ENCODE measurements around the gene ZDHHC7. TPM values are rescaled to one million over a fixed set of nuclear protein-coding genes. Genes with fewer than 3 reads are reported as not detected.

The ZDHHC7 gene
- total RNA-seq, 1 donor from 2014 or later: 17.1 TPM

DNA sequence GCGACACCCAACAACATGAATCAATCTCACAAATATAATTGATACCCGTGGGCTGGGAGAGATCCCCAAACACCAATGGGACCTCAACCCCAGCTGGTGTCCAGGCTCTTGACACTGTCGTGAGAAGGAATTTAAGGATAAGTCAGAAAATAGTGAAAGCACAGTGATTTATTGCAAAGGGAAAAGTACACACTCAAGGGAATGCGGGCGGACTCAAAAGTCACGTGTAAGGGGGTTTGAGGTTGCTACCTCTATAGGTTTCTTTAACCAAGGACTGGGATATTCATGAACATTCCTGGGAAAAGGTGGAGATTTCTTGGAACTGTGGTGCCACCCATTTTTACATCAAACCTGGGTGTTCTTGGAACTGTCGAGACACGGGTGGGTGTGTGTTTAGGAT lies 6.3 kb upstream of the ZDHHC7 start:
- ATAC-seq: no peak

DNA sequence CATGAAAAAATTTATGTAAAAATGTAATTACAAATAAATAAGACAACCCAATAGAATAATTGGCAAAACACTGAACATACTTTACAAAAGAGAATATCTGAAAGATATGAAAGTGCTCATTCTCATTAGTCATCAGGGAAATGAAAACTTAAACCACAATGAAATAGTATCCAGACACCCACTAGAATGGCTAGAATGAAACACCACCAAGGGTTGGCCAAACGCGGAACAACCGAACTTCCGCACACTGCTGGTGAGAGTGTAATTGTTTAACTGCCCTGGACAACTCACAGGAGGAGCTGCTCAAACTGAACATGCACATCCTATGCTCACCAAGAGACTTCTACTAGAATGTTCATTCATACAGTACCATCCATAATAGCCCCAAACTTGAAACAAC lies 5.8 kb upstream of the ZDHHC7 start:
- no peak for ATAC-seq

DNA sequence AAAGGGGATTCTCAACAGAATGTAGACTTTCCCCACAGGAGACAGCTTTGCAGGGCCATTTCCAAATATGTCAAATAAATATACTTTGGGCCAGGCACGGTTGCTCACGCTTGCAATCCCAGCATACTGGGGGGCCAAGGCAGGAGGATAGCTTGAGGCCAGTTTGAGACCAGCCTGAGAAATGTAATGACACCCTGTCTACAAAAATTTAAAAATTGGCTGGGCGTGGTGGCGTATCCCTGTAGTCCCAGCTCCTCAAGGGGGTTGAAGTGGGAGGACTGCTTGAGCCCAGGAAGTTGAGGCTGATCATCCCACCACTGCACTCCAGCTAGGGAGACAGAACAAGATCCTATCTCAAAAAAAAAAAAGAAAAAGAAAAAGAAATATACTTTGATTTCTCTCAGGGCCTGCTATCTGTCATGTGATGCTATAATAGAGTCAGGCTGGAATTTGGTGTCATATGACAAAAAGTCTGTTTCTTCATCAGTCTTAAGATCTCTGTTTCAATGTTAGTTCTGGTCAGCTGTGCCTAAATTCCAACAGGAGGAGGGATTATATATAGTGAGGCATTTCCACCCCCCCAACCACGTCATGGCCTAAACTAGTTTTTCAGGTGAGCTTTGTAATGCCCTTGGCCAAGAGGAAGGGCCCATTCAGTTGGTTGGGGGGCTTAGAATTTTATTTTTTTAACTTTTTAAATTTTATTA lies 4.3 kb upstream of the ZDHHC7 start:
- no peak for ATAC-seq

DNA sequence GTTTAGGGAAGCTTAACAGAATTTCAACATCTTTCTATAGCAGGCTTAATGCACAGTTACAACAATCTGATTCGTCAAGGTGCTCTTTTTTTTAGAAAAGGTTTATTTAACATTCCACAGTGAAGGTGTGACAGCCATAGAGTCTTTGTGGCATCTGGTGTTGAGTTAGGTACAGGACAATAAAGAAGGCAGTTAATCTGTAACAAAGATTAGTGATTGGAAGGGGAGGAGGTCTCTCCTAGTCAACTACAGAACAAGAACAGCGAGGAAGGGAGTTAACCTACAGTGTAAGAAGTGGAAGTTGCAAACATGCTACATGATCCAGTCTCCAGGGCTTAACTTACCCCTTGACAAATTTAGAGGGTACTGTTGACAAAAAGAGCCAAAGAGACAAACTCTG lies 3.0 kb upstream of the ZDHHC7 start:
- no peak for ATAC-seq

DNA sequence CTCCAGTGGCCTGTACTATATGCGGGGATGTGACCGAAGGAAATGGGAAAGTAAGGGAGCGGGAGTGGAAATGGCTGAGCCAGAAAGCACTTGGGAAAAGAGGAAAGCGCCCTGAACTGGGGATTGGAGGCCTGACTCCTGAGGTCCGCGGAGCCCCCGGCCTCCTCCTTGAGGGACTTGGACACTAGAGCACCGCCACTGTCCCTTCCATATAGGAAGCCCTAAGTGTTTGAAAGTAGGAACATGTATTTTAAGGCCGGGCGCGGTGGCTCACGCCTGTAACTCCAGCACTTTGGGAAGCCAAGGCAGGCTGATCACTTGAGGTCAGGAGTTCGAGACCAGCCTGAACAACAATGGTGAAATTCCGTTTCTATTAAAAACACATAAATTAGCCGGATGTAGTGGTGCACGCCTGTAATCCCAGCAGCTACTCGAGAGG lies 530 bp upstream of the ZDHHC7 start:
- ATAC-seq: peak; percentile 12

DNA sequence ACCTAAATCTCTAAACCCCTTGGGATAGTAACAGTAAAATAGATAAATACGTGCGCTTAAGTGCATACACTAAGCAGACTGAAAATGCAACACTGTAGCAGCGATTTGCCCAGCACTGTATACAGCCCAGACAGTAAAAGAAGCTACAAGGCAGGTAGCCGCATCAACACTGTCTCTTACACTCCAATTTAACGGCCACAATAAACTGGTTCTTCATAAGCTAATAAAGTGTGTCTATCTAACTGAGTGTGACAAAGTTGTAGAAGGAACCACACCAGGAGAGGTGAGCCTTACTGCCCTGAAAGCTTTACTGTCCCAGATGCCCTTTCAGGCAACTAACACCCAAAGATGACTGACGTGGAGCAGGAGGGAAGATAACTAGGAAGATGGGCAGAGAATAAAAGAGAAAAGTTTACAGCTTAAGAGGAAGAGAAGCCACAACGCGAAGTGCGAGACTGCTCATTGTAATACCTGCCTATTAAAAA lies 847 bp downstream of the ZDHHC7 start:
- peak; percentile 9 for ATAC-seq

DNA sequence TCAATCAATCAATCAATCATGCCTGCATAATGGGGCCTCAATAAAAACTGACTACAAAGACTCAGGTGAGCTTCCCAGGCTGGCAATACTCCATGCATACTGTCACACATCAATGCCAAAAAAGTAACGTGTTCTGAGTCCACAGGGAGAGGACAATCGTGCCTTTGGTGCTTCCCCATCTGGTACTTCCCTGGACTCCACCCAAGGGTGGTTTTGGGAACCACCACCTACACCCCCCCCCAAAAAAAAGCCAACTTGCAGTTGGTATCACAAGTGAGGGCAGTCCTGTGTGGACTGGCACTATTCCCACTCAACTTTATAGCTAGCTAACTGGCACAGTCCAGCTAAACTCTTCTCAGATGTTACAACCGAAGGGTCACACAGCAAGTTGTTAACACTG lies 3.1 kb downstream of the ZDHHC7 start:
- ATAC-seq: no peak

DNA sequence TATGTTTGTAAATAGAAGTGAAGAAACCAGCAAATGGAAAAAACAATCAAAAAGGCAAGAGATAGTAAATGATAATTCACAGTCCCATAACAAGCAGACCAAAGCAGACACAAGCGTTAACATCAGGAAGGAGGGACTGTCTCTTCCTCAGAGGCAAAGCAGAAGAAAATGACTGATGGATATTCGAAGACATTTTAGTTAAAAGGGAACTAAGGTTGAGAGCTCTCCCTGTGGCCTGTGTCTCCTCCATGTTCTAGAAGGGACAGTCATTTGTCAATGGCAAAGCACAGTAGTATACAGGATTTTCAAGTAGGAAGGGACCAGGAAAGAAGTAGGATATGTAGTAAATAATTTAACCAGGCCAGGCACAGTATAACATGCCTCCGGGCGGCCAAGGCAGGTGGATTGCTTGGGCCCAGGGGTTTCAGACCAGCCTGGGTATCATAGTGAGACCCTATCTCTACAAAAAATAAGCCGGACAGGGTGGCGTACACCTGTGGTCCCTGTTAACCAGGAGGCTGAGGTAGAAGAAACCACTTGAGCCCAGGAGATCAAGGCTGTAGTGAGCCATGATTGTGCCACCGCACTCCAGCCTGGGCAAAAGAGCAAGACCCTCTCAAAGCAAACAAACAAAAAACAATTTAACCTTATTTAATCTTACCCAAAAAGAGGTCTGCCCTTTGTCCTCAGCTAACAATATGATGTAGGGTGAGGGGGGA lies 3.7 kb downstream of the ZDHHC7 start:
- ATAC-seq: no peak

DNA sequence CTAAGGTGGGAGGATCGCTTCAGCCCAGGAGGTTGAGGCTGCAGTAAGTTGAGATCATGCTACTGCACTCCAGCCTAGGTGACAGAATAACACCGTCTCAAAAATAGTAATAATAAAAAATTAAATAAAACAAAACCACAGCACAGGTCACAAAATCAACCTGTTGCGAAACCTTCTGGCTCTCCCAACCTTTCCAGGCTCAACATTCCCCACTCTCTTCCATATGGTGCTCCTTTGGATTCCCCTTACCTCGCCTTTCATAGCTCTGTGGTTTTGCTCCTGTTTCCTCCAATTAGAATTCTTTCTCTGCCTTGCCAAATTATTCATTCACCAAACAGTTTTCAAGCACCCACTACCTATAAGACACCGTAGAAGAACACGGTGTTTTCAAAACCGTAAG lies 4.7 kb downstream of the ZDHHC7 start:
- no peak for ATAC-seq

DNA sequence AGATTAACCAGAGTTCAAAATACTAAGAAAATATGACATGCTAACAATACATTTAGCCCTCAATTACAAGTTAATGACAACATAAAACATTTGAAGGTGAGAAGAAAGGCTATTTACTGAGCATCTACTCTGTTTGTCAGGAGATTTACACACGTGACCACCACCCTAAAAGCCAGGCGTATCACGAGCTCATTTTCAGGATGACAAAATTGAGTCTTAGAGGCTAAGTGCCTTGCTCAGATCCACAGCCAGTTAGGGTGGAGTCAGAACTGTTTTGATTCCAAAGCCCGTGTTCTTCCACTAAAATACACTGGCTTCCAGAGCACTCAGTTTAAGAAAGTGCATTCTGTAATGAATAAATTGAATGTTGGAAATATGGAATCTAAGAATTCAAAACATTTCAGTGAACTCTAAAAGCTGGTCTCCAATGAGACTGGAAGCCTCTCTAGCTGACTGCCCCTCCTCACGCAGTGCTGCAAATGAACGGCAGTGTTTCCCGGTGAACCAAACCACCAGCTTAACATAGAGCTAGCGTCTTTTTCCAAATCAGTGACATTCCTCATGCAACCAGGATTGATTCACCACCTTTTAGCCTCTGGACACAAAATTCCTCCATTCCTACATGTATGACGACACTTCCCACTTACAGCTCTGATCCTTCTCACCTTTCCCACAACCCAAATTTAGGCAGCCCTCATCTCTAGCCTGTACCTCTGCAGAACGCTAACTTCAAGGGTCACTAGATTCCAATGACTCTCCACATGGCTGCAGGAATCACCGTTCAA lies 5.9 kb downstream of the ZDHHC7 start:
- no peak for ATAC-seq

DNA sequence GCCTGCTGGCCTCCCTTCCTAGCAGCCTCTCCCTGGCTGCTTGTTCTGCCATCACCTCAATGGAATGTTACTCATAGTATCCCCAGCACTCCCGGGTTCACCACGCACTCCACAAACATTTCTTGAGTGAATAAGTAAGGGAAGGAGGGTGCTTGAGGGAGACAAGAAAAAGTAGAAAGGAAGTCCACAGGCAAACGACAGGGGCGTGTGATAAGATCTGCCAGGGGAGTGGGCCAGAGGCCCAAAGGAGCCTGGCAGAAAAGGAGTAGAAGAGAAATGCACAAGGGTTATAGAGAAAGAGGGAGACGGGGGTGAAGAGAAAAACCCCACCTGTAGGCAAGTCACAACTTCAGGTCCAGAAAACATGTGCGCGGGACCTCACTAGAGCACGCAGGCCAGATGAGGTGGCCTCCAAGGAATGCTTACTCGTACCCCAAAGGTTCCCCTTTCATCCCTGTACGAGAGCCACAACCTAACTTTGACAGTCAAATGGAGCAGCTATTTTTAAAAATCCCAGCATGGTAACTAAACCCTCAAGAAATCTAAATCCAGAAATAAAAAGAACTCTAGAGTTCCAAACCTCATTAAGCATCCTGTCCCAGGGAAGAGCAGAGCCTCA lies 6.6 kb downstream of the ZDHHC7 start:
- ATAC-seq: peak; percentile 22

DNA sequence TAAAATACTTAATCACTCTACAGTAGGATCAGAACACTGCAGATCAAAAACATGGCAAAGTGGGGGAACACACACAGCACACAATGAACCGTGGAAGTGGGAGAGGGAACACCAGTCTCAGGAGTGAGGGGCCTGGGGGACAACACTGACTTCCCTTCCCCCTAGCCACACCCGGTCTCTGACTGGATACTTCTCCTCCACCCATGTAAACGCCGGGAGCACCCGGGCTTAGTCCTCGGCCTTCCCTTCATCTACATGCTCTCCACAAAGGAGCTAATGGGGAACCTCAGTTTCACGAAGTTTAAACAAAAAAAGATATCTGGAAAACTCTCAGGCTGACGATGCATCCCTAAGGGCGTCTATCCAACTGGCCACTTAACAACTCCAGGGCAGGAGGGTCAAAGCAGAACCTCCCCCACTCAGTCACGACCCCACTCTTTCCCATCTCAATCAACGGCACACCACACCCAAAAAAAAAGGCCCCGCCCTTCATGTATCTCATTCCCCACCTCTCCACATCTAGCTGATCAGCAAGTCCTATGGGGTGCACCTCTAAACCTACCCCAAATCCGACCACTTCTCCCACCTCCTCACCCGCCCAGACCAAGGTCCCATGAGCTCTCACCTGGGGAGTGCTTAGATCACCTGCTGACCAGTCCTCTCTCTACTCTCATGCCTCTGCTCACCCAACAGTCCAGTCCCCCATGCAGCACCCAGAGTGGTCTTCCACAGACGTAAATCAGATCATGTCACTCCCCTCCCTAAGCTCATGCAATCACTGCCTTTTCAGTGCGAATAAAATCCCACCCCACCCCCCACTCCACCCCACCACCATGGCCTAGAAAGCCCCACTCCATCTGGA lies 7.4 kb downstream of the ZDHHC7 start:
- ATAC-seq: no peak

DNA sequence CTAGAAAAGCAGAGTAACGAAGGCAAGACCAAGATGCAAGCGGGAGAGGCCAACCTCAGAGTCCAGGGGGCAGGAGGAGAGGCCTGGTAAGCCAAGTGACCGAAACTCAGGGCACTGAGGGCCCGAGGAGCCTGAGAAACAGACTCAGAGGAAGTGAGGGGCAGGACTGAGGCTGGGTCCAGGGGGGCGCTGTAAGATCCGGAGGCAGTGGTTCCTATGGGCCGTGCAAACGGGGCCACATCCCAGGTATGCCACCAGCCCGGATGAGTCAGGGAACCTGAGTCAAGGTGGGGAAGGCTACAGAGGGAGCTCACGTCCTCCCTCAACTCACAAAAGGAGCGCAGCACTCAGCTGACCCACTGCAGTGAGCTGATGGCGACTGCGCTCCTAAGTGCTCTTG lies 8.3 kb downstream of the ZDHHC7 start:
- no peak for ATAC-seq

DNA sequence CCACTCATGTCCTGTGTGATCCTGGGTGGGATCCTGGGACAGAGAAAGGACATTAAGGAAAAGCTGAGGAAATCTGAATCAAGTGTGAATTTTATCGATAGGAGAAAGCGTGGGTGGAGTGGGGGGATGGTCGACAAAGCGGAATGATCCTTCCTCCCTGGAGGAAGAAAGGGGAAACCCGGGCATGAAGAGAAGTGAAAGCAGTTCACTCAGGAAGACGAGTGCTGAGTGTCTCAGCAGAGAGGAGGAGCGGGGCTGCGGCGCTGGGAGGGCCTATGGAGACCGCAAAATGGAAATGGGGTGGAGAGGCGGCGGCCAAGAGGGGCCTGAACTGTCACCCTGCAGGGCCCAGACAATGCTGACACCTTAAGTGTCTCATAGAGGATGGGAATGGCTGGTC lies 8.7 kb downstream of the ZDHHC7 start:
- ATAC-seq: no peak

DNA sequence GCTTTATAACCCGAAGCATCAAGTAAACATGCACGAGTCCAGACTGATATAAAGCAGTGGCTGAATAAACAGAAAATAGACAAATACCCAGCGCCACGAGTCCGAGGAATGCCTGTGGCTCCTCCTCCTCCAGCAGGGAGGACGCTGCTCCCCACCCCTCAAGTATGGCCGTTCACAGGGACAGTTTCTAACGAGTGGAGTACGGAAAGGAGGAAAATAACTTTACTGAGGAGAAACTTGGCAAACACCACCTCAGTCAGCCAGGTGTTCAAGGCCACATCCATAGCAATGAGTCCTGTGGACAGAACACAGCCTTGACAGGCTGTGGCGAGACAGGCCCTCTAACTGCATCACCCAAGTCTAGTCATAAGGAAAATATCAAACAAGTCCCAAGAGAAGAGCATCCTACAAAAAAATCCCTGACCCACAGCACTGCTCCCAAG lies 9.2 kb downstream of the ZDHHC7 start:
- ATAC-seq: no peak

DNA sequence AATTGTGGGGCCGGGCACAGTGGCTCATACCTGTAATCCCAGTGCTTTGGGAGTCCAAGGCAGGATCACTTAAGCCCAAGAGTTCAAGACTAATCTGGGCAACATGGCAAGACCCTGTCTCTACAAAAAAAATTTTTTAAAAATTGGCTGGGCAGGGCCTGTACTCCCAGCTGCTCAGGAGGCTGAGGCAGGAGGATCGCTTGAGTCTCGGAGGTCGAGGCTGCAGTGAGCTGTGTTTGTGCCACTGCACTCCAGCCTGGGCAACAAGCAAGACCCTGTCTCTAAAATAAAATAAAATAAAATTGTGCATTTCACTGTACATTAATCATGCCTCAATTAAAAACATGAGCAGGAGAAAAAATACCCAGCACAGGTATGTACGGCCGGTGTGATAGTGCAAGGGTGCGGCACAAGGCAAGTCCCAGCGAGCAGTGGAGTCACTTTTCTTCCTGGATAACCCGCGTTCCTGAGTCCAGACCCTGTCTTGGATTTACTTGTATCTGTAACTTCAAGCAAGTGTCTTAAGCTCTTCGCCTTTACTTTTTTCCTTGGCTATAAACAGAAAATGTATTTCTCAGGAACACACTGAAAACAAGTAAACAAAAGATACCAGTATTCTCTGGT lies 11.4 kb downstream of the ZDHHC7 start:
- peak; percentile 80 for ATAC-seq

DNA sequence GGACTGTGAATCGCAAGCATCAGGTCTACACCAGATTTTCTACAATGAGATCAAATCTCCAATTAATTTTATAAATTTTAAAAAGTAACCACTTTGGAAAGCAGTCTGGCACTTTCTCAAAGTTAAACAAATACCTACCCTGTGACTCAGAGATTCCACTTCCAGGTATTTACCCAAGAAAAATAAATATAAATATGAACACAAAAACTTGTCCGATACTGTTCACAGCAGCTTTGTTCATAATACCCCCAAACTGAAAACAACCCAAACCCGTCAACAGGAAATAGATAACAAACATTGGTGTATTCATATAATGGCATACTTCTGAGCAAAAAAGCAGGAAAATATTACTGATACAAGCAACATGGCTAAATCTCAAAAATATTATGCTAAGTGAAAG lies 12.1 kb downstream of the ZDHHC7 start:
- ATAC-seq: no peak

DNA sequence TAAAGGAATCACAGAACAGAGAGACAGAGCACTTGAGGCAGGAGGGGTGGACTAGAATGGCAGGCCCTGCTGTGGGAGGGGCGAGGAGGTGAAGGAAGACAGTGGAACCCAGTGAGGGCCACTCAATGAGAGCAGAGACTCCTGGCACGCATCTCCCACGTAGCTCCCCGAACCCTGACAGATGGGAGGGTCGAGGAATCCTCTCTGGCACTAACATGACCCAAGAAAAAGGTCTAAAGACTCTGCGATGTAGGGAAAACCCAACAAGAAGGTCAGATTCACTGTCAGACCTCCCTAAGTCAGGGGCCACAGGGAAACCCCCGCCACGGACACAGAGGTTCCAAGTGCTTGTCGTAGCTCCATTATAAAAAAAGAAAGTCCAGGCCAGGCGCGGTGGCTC lies 15.0 kb downstream of the ZDHHC7 start:
- ATAC-seq: no peak

DNA sequence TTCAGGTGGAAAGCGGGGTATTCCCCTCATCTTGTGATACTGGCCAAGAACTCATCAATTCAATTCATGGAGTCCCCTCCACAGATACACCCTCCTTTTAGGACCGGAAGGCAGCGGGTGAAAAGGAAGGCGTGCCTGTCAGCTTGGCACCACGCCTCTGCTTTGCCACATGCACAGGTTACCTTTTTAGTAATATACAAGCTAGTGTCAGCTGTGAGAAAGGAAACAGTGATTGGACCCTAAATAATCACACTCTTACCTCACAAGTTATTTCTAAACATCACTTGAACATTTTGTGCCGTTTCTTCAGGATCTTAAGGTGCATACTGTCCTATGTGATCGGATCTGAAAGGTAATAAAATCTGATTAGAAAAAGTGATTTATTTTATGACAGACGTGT lies 15.7 kb downstream of the ZDHHC7 start:
- no peak for ATAC-seq

DNA sequence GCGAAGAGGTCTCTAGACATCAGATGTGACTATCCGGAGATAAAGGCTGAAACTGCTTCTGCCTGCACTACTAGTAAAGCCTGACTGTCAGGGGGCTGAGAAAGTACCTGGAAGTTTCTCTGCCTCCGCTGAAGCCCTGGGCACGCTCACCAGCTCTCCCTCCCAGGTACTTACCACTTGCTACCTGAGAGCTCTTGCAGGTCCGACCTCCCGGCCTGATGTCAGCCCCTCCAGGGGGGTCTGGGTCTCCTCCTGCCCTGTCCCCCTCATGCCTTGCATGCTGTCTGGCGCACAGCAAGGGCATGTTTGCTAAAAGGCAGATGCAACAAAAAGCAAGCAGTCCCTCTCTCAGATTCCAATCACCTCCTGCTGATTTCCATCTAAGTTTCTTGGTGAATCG lies 17.4 kb downstream of the ZDHHC7 start:
- ATAC-seq: no peak

DNA sequence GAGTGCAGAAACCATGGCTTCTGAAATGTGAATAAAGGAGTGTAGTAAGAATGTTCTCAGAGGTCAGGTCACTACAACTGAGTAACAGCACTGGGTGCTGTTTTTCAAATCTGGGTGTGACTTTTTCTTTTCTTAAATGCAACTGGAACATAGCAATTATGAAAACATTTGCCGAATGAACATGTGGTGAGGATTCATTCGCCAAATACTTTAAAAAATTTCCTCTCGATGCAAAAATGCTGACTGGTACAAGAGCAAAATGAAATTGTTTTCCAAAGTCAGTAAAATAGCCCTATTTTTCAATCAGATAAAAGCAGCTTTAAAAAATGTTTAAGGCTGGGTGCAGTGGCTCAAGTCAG lies 18.6 kb downstream of the ZDHHC7 start:
- no peak for ATAC-seq

DNA sequence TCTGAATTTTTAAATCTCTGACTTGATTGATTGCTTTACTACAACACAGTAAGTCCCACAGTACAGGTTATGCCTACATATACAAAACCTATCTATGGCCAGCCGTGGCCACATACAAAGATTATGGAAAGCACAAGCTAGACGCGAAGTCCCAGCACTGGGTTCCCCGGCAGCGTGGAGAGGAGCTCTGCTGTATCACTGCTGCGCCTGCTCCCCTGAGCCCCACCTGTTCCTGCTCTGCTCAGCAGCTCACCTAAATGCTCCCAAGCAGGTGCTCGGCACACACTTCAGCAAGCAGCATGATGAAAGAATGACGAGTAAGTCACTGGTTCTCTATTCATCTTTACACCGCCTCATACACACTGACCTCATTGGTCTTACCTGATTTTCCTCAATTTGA lies 20.6 kb downstream of the ZDHHC7 start:
- ATAC-seq: no peak

All from esophagus mucosa (tissue), 1 donor.